ENCODE results near the gene RPL39L. TPM values are rescaled to one million over a fixed set of nuclear protein-coding genes. Genes with fewer than 3 reads are reported as not detected.

The RPL39L gene
- total and polyA plus RNA-seq, 10 donors, result 1.9 to 10.9 (median 4.1) TPM

GRCh38 chr3:187122261-187122660, 17.0 kb downstream of the RPL39L start:
- WGBS, 5 donors, result 94 to 100% (median 97%) methylated on average over 1 of the region's 1 CpG
- Histone ChIP-seq H3K27me3 (replicated peaks in 1 of 7) (no peaks in the 10 kb centered on the region), H3K36me3 (no peaks in the 10 kb centered on the region), H3K4me1 (peaks cover 0 to 11% (median 2%) of the 10 kb centered on the region in 6 donors), H3K4me3 (no peak overlapping the region), H3K9me3 (peaks cover 0 to 3% (median 0%) of the 10 kb centered on the region in 8 donors), H3K27ac (no peak overlapping the region)
- TF ChIP-seq, protein P1, sequence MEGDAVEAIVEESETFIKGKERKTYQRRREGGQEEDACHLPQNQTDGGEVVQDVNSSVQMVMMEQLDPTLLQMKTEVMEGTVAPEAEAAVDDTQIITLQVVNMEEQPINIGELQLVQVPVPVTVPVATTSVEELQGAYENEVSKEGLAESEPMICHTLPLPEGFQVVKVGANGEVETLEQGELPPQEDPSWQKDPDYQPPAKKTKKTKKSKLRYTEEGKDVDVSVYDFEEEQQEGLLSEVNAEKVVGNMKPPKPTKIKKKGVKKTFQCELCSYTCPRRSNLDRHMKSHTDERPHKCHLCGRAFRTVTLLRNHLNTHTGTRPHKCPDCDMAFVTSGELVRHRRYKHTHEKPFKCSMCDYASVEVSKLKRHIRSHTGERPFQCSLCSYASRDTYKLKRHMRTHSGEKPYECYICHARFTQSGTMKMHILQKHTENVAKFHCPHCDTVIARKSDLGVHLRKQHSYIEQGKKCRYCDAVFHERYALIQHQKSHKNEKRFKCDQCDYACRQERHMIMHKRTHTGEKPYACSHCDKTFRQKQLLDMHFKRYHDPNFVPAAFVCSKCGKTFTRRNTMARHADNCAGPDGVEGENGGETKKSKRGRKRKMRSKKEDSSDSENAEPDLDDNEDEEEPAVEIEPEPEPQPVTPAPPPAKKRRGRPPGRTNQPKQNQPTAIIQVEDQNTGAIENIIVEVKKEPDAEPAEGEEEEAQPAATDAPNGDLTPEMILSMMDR (IDR thresholded peaks at IDR 0.05 in 8 of 11, conservative IDR thresholded peaks at IDR 0.05 in 3 of 11), result no peak
- no peak for TF ChIP-seq POLR2A (IDR thresholded peaks at IDR 0.05)
- TF ChIP-seq POLR2AphosphoS5 (IDR thresholded peaks at IDR 0.05), result no peak
- DNase-seq, result no peak
- intact Hi-C loops (cut with DNase I; ENCODE audit: low total_unique reads), result no loop called here

DNA sequence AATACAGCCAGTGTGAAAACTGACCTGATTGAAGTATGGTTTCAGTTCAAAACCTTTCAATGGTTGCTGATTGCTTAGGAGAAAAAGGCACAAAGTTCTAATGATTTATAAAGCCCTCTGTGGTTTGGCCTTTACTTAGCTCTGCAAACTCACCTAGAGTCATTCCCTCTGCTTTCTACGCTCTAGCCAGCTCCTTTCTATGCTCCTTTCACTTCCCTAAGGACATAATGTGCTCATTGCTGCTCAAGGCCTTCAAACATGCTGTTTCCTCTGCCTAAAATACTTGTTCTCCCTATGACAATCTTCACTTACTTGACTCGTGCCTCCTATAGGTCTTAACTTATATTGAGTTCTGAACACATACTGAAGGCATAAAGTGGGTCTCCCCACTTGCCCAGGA, 19.0 kb downstream of the RPL39L start:
- H3K4me1 ChIP-seq, result peaks cover 0 to 4% (median 0%) of the 10 kb centered on the region in 6 donors
- DNase-seq, result no peak
- H3K27me3 ChIP-seq (replicated peaks in 1 of 7), result no peaks in the 10 kb centered on the region
- no peaks in the 10 kb centered on the region for H3K9me3 ChIP-seq
- TF ChIP-seq POLR2A (IDR thresholded peaks at IDR 0.05), result no peak
- intact Hi-C loops (cut with DNase I; ENCODE audit: low total_unique reads), result no loop called here
- H3K36me3 ChIP-seq, result no peaks in the 10 kb centered on the region
- 51 to 81% (median 72%) methylated on average over 2 of the region's 2 CpGs for WGBS, 5 donors
- H3K4me3 ChIP-seq, result no peak overlapping the region
- H3K27ac ChIP-seq, result no peak overlapping the region

GRCh38 chr3:187114511-187114910, 24.8 kb downstream of the RPL39L start:
- WGBS, 5 donors, result 93 to 98% (median 95%) methylated on average over 2 of the region's 2 CpGs
- intact Hi-C loops (cut with DNase I; ENCODE audit: low total_unique reads), result loop anchor here (5.0 kb wide), 1 partner anchor 53 kb away; no protein-coding TSS in a partner anchor
- no peaks in the 10 kb centered on the region for H3K27me3 ChIP-seq (replicated peaks in 1 of 7)
- no peaks in the 10 kb centered on the region for H3K36me3 ChIP-seq
- no peak overlapping the region for H3K27ac ChIP-seq
- no peaks in the 10 kb centered on the region for H3K9me3 ChIP-seq
- peaks cover 0 to 6% (median 2%) of the 10 kb centered on the region in 6 donors for H3K4me1 ChIP-seq
- no peak for DNase-seq
- TF ChIP-seq POLR2AphosphoS5 (IDR thresholded peaks at IDR 0.05), result no peak
- TF ChIP-seq POLR2A (IDR thresholded peaks at IDR 0.05), result no peak
- TF ChIP-seq, protein P1 (IDR thresholded peaks at IDR 0.05 in 8 of 11, conservative IDR thresholded peaks at IDR 0.05 in 3 of 11), result no peak
- H3K4me3 ChIP-seq, result no peak overlapping the region

GRCh38 chr3:187112934-187113793, 26.1 kb downstream of the RPL39L start:
- no peaks in the 10 kb centered on the region for H3K27me3 ChIP-seq (replicated peaks in 1 of 7)
- H3K4me3 ChIP-seq, result no peak overlapping the region
- TF ChIP-seq POLR2A (IDR thresholded peaks at IDR 0.05), result no peak
- TF ChIP-seq, protein P1 (IDR thresholded peaks at IDR 0.05 in 8 of 11, conservative IDR thresholded peaks at IDR 0.05 in 3 of 11), result peak; percentile 24 to 72 (median 65)
- no peaks in the 10 kb centered on the region for H3K36me3 ChIP-seq
- intact Hi-C loops (cut with DNase I; ENCODE audit: low total_unique reads), result loop anchor here (5.0 kb wide), 1 partner anchor 54 kb away; no protein-coding TSS in a partner anchor
- H3K27ac ChIP-seq, result no peak overlapping the region
- WGBS, 5 donors, result 21 to 46% (median 25%) methylated on average over 2 of the region's 2 CpGs
- H3K4me1 ChIP-seq, result peaks cover 0 to 6% (median 2%) of the 10 kb centered on the region in 6 donors
- DNase-seq, result no peak
- no peaks in the 10 kb centered on the region for H3K9me3 ChIP-seq

Data from spleen (tissue), 11 donors.